ENCODE data around the gene SUSD1. TPM values are rescaled to one million over a fixed set of nuclear protein-coding genes. Genes with fewer than 3 reads are reported as not detected.
A peak's percentile ranks its signal among the peaks of the same experiment; 100 is the strongest.
"Not testable (repeated sequence)": the region's sequence is repeated elsewhere in the genome, so short reads cannot be mapped to it uniquely, and the experiment has no call there.

Gene SUSD1
- total RNA-seq, 1 donor from 2014 or later: 16.6 TPM

DNA sequence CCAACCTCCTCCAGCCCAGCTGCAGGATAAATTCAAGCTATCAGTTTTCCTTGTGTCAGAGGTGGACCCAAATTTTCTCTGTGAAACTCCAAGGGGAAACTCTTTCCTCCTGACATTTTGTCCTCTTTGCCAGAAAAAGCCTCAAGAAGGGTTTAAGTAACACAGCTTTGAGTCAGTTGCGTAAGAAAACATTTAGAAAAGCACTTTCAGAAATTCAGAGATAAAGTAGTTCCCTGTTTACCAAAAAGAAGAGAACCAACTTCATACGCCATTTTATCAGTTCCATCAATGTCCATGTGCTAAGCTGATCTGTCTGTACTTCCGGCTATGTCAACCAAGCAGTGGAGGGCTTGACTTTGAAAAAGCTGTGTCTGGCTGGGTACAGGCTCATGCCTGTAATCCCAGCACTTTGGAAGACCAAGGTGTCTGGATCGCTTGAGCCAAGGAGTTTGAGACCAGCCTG, 19.9 kb upstream of the SUSD1 start:
- DNase-seq (ENCODE audit: low read depth): peak; percentile 61
- no peak overlapping the region for H3K4me3 Mint-ChIP-seq (ENCODE audit: unreplicated experiment)
- H3K27ac Mint-ChIP-seq (ENCODE audit: unreplicated experiment): no peak overlapping the region
- FAIRE-seq: no peak
- Histone ChIP-seq H2AFZ (ENCODE audit: low read depth, low read length) (no peak overlapping the region), H3K9ac (ENCODE audit: low read length) (no peak overlapping the region), H3K4me1 (ENCODE audit: insufficient read depth, low read length) (no peaks in the 10 kb centered on the region), H3K79me2 (ENCODE audit: insufficient read depth, low read length) (no peaks in the 10 kb centered on the region), H3K36me3 (ENCODE audit: insufficient read depth, low read length) (no peaks in the 10 kb centered on the region), H3K9me3 (ENCODE audit: insufficient read depth, low read depth, low read length) (no peaks in the 10 kb centered on the region), H4K20me1 (ENCODE audit: insufficient read depth, low read length) (no peaks in the 10 kb centered on the region), H3K4me2 (ENCODE audit: low read length) (no peak overlapping the region), H3K27me3 (ENCODE audit: insufficient read depth, low read length) (no peaks in the 10 kb centered on the region), H3K4me3 (ENCODE audit: insufficient read depth, low read depth, low read length) (no peak overlapping the region), H3K27ac (ENCODE audit: low read depth, low read length) (no peak overlapping the region)
- peaks cover 2% of the 10 kb centered on the region for H3K9me3 Mint-ChIP-seq (ENCODE audit: unreplicated experiment)
- peaks cover 12% of the 10 kb centered on the region for H3K36me3 Mint-ChIP-seq (ENCODE audit: low read depth, unreplicated experiment)
- H3K4me1 Mint-ChIP-seq (ENCODE audit: low read depth, unreplicated experiment): no peaks in the 10 kb centered on the region
- TF ChIP-seq, protein P1, sequence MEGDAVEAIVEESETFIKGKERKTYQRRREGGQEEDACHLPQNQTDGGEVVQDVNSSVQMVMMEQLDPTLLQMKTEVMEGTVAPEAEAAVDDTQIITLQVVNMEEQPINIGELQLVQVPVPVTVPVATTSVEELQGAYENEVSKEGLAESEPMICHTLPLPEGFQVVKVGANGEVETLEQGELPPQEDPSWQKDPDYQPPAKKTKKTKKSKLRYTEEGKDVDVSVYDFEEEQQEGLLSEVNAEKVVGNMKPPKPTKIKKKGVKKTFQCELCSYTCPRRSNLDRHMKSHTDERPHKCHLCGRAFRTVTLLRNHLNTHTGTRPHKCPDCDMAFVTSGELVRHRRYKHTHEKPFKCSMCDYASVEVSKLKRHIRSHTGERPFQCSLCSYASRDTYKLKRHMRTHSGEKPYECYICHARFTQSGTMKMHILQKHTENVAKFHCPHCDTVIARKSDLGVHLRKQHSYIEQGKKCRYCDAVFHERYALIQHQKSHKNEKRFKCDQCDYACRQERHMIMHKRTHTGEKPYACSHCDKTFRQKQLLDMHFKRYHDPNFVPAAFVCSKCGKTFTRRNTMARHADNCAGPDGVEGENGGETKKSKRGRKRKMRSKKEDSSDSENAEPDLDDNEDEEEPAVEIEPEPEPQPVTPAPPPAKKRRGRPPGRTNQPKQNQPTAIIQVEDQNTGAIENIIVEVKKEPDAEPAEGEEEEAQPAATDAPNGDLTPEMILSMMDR (IDR thresholded peaks at IDR 0.05; ENCODE audit: insufficient read depth, low read depth, low read length): no peak
- no peak for TF ChIP-seq EZH2 (IDR thresholded peaks at IDR 0.05; ENCODE audit: insufficient read depth, low read length)
- H3K27me3 Mint-ChIP-seq (ENCODE audit: low read depth, unreplicated experiment): no peaks in the 10 kb centered on the region

- no peak for TF ChIP-seq EZH2 (IDR thresholded peaks at IDR 0.05; ENCODE audit: insufficient read depth, low read length)
- TF ChIP-seq, protein P1 (IDR thresholded peaks at IDR 0.05; ENCODE audit: insufficient read depth, low read depth, low read length): no peak
- H3K27me3 ChIP-seq (ENCODE audit: insufficient read depth, low read length): no peaks in the 10 kb centered on the region
- peaks cover 2% of the 10 kb centered on the region for H3K9me3 Mint-ChIP-seq (ENCODE audit: unreplicated experiment)
- no peaks in the 10 kb centered on the region for H3K36me3 ChIP-seq (ENCODE audit: insufficient read depth, low read length)
- H3K9me3 ChIP-seq (ENCODE audit: insufficient read depth, low read depth, low read length): no peaks in the 10 kb centered on the region
- no peaks in the 10 kb centered on the region for H3K79me2 ChIP-seq (ENCODE audit: insufficient read depth, low read length)
- H3K36me3 Mint-ChIP-seq (ENCODE audit: low read depth, unreplicated experiment): peaks cover 12% of the 10 kb centered on the region
- H3K9ac ChIP-seq (ENCODE audit: low read length): no peak overlapping the region
- no peak overlapping the region for H2AFZ ChIP-seq (ENCODE audit: low read depth, low read length)
- H3K4me3 ChIP-seq (ENCODE audit: insufficient read depth, low read depth, low read length): no peak overlapping the region
- no peaks in the 10 kb centered on the region for H3K4me1 Mint-ChIP-seq (ENCODE audit: low read depth, unreplicated experiment)
- DNase-seq (ENCODE audit: low read depth): no peak
- H3K4me3 Mint-ChIP-seq (ENCODE audit: unreplicated experiment): no peak overlapping the region
- H3K27ac ChIP-seq (ENCODE audit: low read depth, low read length): no peak overlapping the region
- H4K20me1 ChIP-seq (ENCODE audit: insufficient read depth, low read length): no peaks in the 10 kb centered on the region
- H3K4me1 ChIP-seq (ENCODE audit: insufficient read depth, low read length): no peaks in the 10 kb centered on the region
- no peak overlapping the region for H3K27ac Mint-ChIP-seq (ENCODE audit: unreplicated experiment)
- no peaks in the 10 kb centered on the region for H3K27me3 Mint-ChIP-seq (ENCODE audit: low read depth, unreplicated experiment)
- H3K4me2 ChIP-seq (ENCODE audit: low read length): no peak overlapping the region
- peak; percentile 58 for FAIRE-seq
These were observed 18.6 kb upstream of the SUSD1 start for GRCh38 chr9:112193572-112194288.

DNA sequence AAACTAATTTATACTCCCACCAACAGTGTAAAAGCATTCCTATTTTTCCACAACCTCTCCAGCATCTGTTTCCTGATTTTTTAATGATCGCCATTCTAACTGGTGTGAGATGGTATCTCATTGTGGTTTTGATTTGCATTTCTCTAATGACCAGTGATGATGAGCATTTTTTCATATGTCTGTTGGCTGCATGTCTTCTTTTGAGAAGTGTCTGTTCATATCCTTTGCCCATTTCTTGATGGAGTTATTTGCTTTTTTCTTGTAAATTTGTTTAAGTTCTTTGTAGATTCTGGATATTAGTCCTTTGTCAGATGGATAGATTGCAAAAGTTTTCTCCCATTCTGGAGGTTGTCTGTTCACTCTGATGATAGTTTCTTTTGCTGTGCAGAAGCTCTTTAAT, 15.2 kb upstream of the SUSD1 start:
- H3K27me3 Mint-ChIP-seq (ENCODE audit: low read depth, unreplicated experiment); FAIRE-seq; DNase-seq (ENCODE audit: low read depth); H3K79me2 ChIP-seq (ENCODE audit: insufficient read depth, low read length); H4K20me1 ChIP-seq (ENCODE audit: insufficient read depth, low read length); H3K36me3 ChIP-seq (ENCODE audit: insufficient read depth, low read length); H3K36me3 Mint-ChIP-seq (ENCODE audit: low read depth, unreplicated experiment); H3K27ac ChIP-seq (ENCODE audit: low read depth, low read length); H2AFZ ChIP-seq (ENCODE audit: low read depth, low read length); H3K9me3 ChIP-seq (ENCODE audit: insufficient read depth, low read depth, low read length); H3K27ac Mint-ChIP-seq (ENCODE audit: unreplicated experiment); H3K9ac ChIP-seq (ENCODE audit: low read length); H3K4me3 Mint-ChIP-seq (ENCODE audit: unreplicated experiment); H3K27me3 ChIP-seq (ENCODE audit: insufficient read depth, low read length); H3K4me2 ChIP-seq (ENCODE audit: low read length); H3K4me1 ChIP-seq (ENCODE audit: insufficient read depth, low read length); H3K4me1 Mint-ChIP-seq (ENCODE audit: low read depth, unreplicated experiment); H3K9me3 Mint-ChIP-seq (ENCODE audit: unreplicated experiment); H3K4me3 ChIP-seq (ENCODE audit: insufficient read depth, low read depth, low read length): not testable (repeated sequence)
